Subcutaneous adipose tissue (tissue), 4 donors: Measurements from ENCODE around the gene CDK2AP2. TPM values are rescaled to one million over a fixed set of nuclear protein-coding genes. Genes with fewer than 3 reads are reported as not detected.

Experiments used
- CTCF ChIP-seq: fragments of 450-650 bp; IDR thresholded peaks from one replicate; pipeline ENCODE4 v1.5.1; 2016; ENCODE audit warnings: low read depth, mild to moderate bottlenecking, control low read depth, antibody characterized with exemption, moderate library complexity
- total RNA-seq, 4 donors: library from RNA; depleted of rRNA; stranded (reverse); fragments of >200 nt; gene quantifications; one replicate each; pipeline ENCODE4 v1.1.0, GENCODE V29; 2016

The CDK2AP2 gene
- total RNA-seq, 4 donors from 2014 or later = 21.2 to 33.2 (median 23.5) TPM

- no peak for TF ChIP-seq CTCF
Observed at GRCh38 chr11:67534070-67534679, 26.2 kb upstream of the CDK2AP2 start.

- TF ChIP-seq CTCF = no peak
Observed at GRCh38 chr11:67532889-67533288, 24.9 kb upstream of the CDK2AP2 start.

- no peak for TF ChIP-seq CTCF
Observed at GRCh38 chr11:67530282-67530592, 22.3 kb upstream of the CDK2AP2 start.

GRCh38 chr11:67528376-67528775, 20.4 kb upstream of the CDK2AP2 start:
- no peak for TF ChIP-seq CTCF

GRCh38 chr11:67525275-67525976, 17.5 kb upstream of the CDK2AP2 start:
- TF ChIP-seq CTCF = no peak

GRCh38 chr11:67524480-67524808, 16.5 kb upstream of the CDK2AP2 start:
- no peak for TF ChIP-seq CTCF

- TF ChIP-seq CTCF = no peak
Observed at GRCh38 chr11:67523556-67524479, 15.9 kb upstream of the CDK2AP2 start.
